Stimulated activated CD8-positive, alpha-beta memory T cell treated with anti-CD3 and anti-CD28 coated beads, Interleukin-7, amount 100 ng/mL, for 48 hours (primary cell): Measurements from ENCODE around the gene ABCC11.
"Not testable (repeated sequence)": the region's sequence is repeated elsewhere in the genome, so short reads cannot be mapped to it uniquely, and the experiment has no call there.

ENCODE experiments used
- DNase-seq, 2 donors: peaks; one replicate each; pipeline ENCODE4 v3.0.0-alpha.2; 2020; ENCODE audit warnings: low read depth in 1 of 2; ENCODE audit errors: extremely low read depth in 1 of 2

Gene ABCC11

GRCh38 chr16:48204825-48205151 is 42.6 kb downstream of the ABCC11 start:
- DNase-seq: no peak

- no peak for DNase-seq
Observed at GRCh38 chr16:48203974-48204824, 43.1 kb downstream of the ABCC11 start.

GRCh38 chr16:48201515-48202201 is 45.7 kb downstream of the ABCC11 start:
- DNase-seq: no peak

GRCh38 chr16:48197294-48197693 is 50.0 kb downstream of the ABCC11 start:
- no peak for DNase-seq

- DNase-seq: no peak
Observed at GRCh38 chr16:48194828-48195556, 52.3 kb downstream of the ABCC11 start.

GRCh38 chr16:48193846-48194245 is 53.5 kb downstream of the ABCC11 start:
- no peak for DNase-seq

- DNase-seq: no peak
Observed at GRCh38 chr16:48188449-48189102, 58.8 kb downstream of the ABCC11 start.

- no peak for DNase-seq
Observed at GRCh38 chr16:48187779-48188178, 59.6 kb downstream of the ABCC11 start.

- no peak for DNase-seq
Observed at GRCh38 chr16:48184681-48185080, 62.7 kb downstream of the ABCC11 start.

GRCh38 chr16:48182979-48183537 is 64.3 kb downstream of the ABCC11 start:
- DNase-seq: no peak

GRCh38 chr16:48181746-48182520 is 65.4 kb downstream of the ABCC11 start:
- DNase-seq: not testable (repeated sequence)

- no peak for DNase-seq
Observed at GRCh38 chr16:48180868-48181480, 66.4 kb downstream of the ABCC11 start.

- DNase-seq: no peak
Observed at GRCh38 chr16:48176635-48177408, 70.5 kb downstream of the ABCC11 start.

GRCh38 chr16:48173889-48174288 is 73.5 kb downstream of the ABCC11 start:
- DNase-seq: no peak

- DNase-seq: no peak
Observed at GRCh38 chr16:48172682-48173081, 74.7 kb downstream of the ABCC11 start.

GRCh38 chr16:48169896-48170295 is 77.4 kb downstream of the ABCC11 start:
- DNase-seq: no peak

GRCh38 chr16:48168075-48168474 is 79.3 kb downstream of the ABCC11 start:
- DNase-seq: no peak

- not testable (repeated sequence) for DNase-seq
Observed at GRCh38 chr16:48166617-48167016, 80.7 kb downstream of the ABCC11 start.
